DND-41 (cell line): Measurements from ENCODE around the gene LEF1.

ENCODE experiments used
- EZH2 ChIP-seq: IDR thresholded peaks from 3 replicates; pipeline ENCODE4 v1.6.1; 2012; ENCODE audit warnings: borderline replicate concordance, low read depth, mild to moderate bottlenecking, moderate library complexity, low read length, inconsistent platforms; ENCODE audit not compliant: severe bottlenecking
- TF ChIP-seq, protein P1 (sequence below): IDR thresholded peaks from 2 replicates; pipeline ENCODE4 v1.5.1; 2012; ENCODE audit warnings: borderline replicate concordance, low read length, moderate library complexity, mild to moderate bottlenecking; ENCODE audit not compliant: poor library complexity, severe bottlenecking; ENCODE audit errors: extremely low read depth

DNA sequence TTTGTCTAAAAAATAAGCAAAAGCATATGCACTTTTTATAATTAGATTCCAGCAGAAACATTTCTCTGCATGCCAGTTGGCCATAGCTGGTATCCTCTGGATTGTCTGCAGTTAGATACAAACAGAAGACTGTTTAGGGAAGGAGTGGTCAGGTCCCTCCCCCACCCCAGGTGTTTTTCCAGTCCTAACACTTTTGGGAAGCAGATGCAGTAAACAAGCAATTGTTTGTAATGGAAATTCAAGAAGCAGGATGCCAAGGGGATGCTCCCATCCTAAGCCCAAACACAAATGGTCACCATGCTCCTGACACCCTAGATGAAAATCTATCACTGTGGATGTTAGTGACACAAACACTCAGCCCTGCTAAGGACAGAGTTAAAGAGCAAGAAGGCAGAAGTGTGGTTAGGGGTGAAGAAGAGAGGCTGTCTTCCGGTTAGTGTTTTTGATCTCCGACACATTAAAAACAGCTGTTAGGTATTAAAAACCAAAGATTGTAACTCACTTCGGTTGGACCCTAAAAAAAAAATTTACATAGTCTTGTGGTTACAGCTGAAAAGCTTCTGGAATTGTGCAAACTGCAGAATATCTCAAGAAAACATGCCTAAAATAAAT lies 7.9 kb downstream of the LEF1 start:
- TF ChIP-seq, protein P1, sequence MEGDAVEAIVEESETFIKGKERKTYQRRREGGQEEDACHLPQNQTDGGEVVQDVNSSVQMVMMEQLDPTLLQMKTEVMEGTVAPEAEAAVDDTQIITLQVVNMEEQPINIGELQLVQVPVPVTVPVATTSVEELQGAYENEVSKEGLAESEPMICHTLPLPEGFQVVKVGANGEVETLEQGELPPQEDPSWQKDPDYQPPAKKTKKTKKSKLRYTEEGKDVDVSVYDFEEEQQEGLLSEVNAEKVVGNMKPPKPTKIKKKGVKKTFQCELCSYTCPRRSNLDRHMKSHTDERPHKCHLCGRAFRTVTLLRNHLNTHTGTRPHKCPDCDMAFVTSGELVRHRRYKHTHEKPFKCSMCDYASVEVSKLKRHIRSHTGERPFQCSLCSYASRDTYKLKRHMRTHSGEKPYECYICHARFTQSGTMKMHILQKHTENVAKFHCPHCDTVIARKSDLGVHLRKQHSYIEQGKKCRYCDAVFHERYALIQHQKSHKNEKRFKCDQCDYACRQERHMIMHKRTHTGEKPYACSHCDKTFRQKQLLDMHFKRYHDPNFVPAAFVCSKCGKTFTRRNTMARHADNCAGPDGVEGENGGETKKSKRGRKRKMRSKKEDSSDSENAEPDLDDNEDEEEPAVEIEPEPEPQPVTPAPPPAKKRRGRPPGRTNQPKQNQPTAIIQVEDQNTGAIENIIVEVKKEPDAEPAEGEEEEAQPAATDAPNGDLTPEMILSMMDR, result no peak
- TF ChIP-seq EZH2, result no peak
